ENCODE data around the gene SLC38A6. TPM values are rescaled to one million over a fixed set of nuclear protein-coding genes. Genes with fewer than 3 reads are reported as not detected.

The SLC38A6 gene
- total and polyA plus RNA-seq, 12 donors: 2.6 to 8.9 (median 3.6) TPM

GRCh38 chr14:61047021-61047420 lies 66.0 kb downstream of the SLC38A6 start:
- H3K36me3 ChIP-seq: peaks cover 0 to 25% (median 0%) of the 10 kb centered on the region in 9 donors
- no peak overlapping the region for H3K4me3 ChIP-seq
- DNase-seq (no peak), ATAC-seq (no peak)
- H3K4me1 ChIP-seq: peaks cover 0 to 6% (median 0%) of the 10 kb centered on the region in 9 donors
- no peaks in the 10 kb centered on the region for H3K27me3 ChIP-seq
- no peaks in the 10 kb centered on the region for H3K9me3 ChIP-seq
- no peak for TF ChIP-seq CTCF (IDR thresholded peaks at IDR 0.05)
- H3K27ac ChIP-seq: no peak overlapping the region
- intact Hi-C loops (cut with DNase I): loop anchor here in 1 of 10 donors (10.0 kb wide), 1 partner anchor 138 kb away; no protein-coding TSS in a partner anchor

DNA sequence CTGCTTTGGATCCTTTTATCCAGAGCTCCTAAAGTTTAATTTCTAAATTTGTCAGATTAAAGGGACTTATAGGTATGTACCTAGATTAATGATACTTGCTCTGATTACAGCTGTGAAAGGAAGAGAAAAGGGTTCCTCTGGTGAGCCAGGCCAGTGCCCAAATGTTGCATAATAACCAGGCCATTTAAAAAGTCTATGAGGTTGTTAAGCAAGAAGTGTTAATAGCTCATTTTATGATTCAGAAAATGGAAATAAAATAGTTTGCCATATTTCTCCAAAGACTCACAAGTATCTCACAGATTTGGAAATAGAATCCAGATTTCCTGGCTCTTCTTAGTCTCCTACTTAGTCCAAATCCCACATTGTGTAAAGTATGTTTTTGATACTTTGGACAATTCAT lies 67.6 kb downstream of the SLC38A6 start:
- intact Hi-C loops (cut with DNase I): loop anchor here in 1 of 10 donors (10.0 kb wide), 1 partner anchor 136 kb away; no protein-coding TSS in a partner anchor
- peaks cover 0 to 6% (median 0%) of the 10 kb centered on the region in 9 donors for H3K4me1 ChIP-seq
- peaks cover 0 to 32% (median 0%) of the 10 kb centered on the region in 9 donors for H3K36me3 ChIP-seq
- TF ChIP-seq CTCF (IDR thresholded peaks at IDR 0.05): no peak
- no peaks in the 10 kb centered on the region for H3K27me3 ChIP-seq
- H3K27ac ChIP-seq: no peak overlapping the region
- no peak overlapping the region for H3K4me3 ChIP-seq
- DNase-seq (no peak), ATAC-seq (no peak)
- H3K9me3 ChIP-seq: peaks cover 0 to 8% (median 0%) of the 10 kb centered on the region in 11 donors

- ATAC-seq: no peak
- intact Hi-C loops (cut with DNase I): no loop called here
Observed at GRCh38 chr14:61050417-61050816, 69.4 kb downstream of the SLC38A6 start.

GRCh38 chr14:61051051-61051450 lies 70.0 kb downstream of the SLC38A6 start:
- peaks cover 0 to 19% (median 0%) of the 10 kb centered on the region in 11 donors for H3K9me3 ChIP-seq
- no peak overlapping the region for H3K27ac ChIP-seq
- H3K27me3 ChIP-seq: no peaks in the 10 kb centered on the region
- TF ChIP-seq CTCF (IDR thresholded peaks at IDR 0.05): no peak
- ATAC-seq (peak in 5 of 8 donors; percentile 47 to 72 (median 63)), DNase-seq (peak in 1 of 2 donors; percentile 26)
- H3K4me3 ChIP-seq: no peak overlapping the region
- 49 to 56% methylated on average over 1 of the region's 1 CpG for WGBS, 2 donors
- intact Hi-C loops (cut with DNase I): no loop called here
- H3K4me1 ChIP-seq: peaks cover 0 to 6% (median 0%) of the 10 kb centered on the region in 9 donors
- H3K36me3 ChIP-seq: peaks cover 0 to 37% (median 0%) of the 10 kb centered on the region in 9 donors

More at GRCh38 chr14:61050417-61050816, 69.4 kb downstream of the SLC38A6 start:
- peaks cover 0 to 37% (median 0%) of the 10 kb centered on the region in 9 donors for H3K36me3 ChIP-seq
- H3K27ac ChIP-seq: no peak overlapping the region
- TF ChIP-seq CTCF (IDR thresholded peaks at IDR 0.05): no peak
- peaks cover 0 to 19% (median 0%) of the 10 kb centered on the region in 11 donors for H3K9me3 ChIP-seq
- peaks cover 0 to 6% (median 0%) of the 10 kb centered on the region in 9 donors for H3K4me1 ChIP-seq
- DNase-seq: no peak
- no peak overlapping the region for H3K4me3 ChIP-seq
- WGBS, 2 donors: 96% methylated on average over 2 of the region's 2 CpGs
- no peaks in the 10 kb centered on the region for H3K27me3 ChIP-seq
